ENCODE measurements around the gene CD96.

The CD96 gene

GRCh38 chr3:111676211-111677006 is 134.4 kb downstream of the CD96 start:
- DNase-seq (ENCODE audit: low spot score): no peak

- no peak for DNase-seq (ENCODE audit: low spot score)
Measured at GRCh38 chr3:111677007-111677392, 135.0 kb downstream of the CD96 start.

- no peak for DNase-seq (ENCODE audit: low spot score)
Measured at GRCh38 chr3:111681661-111682426, 139.8 kb downstream of the CD96 start.

GRCh38 chr3:111684640-111685039 is 142.6 kb downstream of the CD96 start:
- DNase-seq (ENCODE audit: low spot score): no peak

- no peak for DNase-seq (ENCODE audit: low spot score)
Measured at GRCh38 chr3:111688190-111688800, 146.3 kb downstream of the CD96 start.

- DNase-seq (ENCODE audit: low spot score): no peak
Measured at GRCh38 chr3:111690242-111690641, 148.2 kb downstream of the CD96 start.

GRCh38 chr3:111691293-111691909 is 149.4 kb downstream of the CD96 start:
- no peak for DNase-seq (ENCODE audit: low spot score)

- no peak for DNase-seq (ENCODE audit: low spot score)
Measured at GRCh38 chr3:111692593-111693552, 150.9 kb downstream of the CD96 start.

GRCh38 chr3:111694471-111694870 is 152.5 kb downstream of the CD96 start:
- DNase-seq (ENCODE audit: low spot score): no peak

GRCh38 chr3:111695636-111696117 is 153.7 kb downstream of the CD96 start:
- no peak for DNase-seq (ENCODE audit: low spot score)

GRCh38 chr3:111700054-111700453 is 158.1 kb downstream of the CD96 start:
- no peak for DNase-seq (ENCODE audit: low spot score)

GRCh38 chr3:111701292-111701906 is 159.4 kb downstream of the CD96 start:
- DNase-seq (ENCODE audit: low spot score): no peak

Measured in HuH-7.5 (cell line).